ENCODE data around the gene PAX5.

DNA sequence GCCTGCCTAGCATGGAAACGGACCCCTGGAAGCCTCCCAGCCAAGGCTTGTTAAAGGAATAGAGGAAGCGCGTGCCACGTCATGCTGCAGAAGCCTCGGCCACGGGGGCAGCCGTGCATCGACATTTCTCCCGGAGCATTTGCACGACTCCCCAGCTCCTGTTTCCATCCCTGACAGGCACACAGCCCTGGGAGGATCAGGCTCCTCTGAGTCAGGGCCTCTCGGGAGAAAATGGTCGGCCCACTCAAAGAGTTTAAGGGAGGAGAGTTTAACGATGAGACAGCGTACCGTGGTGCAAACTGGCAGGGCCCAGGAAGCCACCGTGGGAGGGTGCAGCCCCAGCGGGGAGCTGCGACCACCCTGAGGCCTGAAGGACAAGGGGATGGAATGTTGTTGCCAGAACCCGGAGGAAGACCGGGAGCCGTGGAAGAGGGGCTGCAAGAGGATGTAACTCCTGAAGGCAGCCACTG lies 213.6 kb downstream of the PAX5 start:
- TF ChIP-seq POLR2AphosphoS5 (IDR thresholded peaks at IDR 0.05; ENCODE audit: low read depth, low read length) (no peak), POLR2A (IDR thresholded peaks at IDR 0.05; ENCODE audit: low read depth, low read length) (no peak)
